GOT3 (cell line): Measurements from ENCODE around the gene DCAF7.

Experiments
- DNase-seq: peaks from one replicate; lab custom pipeline; 2025; ENCODE audit warnings: mixed read lengths; lab: John Stamatoyannopoulos, UW

The DCAF7 gene

DNA sequence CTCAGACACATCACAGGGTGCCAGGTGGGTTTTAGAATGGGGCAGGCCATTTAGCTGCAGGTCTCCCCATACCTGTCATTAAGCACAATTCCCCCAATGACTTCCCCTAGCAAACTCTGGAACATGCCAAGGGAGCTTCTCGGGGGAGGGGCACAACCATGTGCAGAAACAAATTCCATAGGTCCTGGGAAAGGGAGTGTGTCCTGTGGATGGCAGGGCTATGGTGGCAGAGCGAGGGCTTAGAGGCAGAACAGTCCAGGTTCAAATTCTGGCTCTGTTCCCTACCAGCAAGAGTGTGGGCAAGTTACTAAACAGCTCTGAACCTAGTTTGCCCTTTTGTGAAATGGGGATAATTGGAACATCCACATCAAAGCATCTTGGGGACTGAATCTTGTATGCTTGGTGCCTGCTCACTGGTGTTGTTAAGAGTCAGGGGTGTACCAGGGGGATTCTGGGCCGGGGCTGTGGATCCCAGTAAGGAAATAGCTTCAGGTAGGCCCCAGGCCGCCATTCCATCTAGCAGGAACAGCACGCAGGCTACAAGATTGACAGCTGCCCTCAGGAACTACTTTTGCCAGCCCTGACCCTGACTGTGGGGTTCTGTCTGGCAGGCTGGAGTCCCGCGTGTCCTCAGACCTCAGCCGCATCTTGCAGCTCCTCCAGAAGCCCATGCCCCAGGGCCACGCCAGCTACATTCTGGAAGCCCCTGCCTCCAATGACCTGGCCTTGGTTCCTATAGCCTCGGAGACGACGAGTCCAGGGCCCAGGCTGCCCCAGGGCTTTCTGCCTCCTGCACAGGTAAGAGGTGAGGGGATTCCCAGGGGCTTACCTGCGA, 5.6 kb upstream of the DCAF7 start:
- no peak for DNase-seq

DNA sequence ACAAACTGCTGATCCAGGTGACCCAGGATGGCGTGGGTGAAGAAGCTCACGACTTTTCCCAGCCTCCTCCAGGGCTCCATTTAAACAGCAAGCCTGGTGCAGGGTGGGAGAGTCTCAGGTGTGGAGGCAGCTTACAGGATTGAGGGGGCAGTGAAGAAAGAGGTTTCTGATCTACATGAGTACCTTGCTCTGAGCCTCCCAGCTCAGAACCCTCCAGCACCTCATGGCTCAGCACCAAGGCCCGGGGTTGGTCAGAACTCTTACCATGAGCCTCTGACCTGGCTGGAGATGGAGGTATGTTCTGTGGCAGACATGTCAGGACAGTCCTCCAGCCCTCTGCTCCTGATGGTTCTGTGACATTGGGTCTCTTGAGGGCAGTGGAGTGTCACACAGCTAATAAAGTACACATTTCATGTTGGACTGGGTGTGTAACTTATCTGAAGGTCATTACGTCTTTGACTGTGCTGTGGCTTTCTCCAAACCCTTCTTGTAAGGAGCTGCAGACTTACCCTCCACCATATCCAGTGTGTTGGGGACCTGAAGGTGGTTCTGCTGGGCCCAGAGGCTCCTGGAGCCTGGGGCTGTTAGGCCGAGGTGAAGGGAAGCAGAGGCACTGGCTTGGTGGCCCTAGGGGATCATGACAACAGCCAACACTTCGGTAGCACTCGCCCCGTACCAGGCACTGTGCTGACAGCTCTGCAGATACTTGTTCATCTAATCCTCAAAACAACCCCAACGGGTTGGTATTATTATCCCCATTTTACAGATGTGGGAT, 3.8 kb upstream of the DCAF7 start:
- DNase-seq, result no peak

DNA sequence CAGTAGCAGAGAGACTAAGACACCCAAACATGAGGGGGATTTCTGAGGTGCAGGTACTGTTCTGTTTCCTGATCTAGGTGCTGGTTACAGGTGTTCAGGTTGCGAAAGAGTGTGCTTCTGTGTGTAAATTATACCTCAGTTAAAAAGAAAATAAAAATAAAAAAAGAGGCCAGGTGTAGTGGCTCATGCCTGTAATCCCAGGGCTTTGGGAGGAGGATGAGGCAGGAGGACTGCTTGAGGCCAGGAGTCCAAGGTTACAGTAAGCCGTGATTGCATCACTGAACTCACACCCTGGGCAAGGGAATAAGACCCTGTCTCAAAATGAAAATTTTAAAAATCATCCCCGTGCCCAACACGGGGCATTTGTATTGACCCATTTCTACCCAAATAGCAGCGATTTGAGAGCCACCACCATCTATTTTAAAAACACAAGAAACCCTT, 3.2 kb upstream of the DCAF7 start:
- no peak for DNase-seq

DNA sequence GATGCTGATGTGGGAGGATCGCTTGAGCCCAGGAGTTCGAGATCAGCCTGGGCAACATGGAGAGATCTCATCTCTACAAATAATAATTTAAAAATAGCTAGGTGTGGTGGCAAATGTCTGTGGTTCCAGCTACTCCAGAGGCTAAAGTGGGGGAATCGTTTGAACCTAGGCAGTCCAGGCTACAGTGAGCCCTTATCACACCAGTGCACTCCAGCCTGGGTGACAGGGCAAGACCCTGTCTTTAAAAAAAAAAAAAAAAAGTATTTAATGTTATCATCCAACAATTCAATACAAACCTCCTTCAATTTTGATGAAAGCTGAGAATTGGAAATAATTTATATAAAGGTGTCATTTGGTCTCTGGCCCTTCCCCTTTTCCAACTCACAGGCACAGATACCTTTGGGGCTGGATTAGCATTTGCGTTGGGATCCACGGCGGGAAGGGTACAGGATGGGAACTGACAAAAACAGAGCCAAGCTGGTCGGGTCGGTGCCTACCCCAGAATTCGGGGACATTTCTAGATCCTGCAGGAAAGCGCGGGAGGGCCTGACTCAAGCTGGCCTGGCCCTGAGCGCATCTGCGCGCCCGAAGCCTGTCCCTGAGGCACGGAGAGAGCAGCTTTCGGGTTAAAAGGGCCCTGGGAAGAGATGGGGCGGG, 860 bp upstream of the DCAF7 start:
- no peak for DNase-seq

DNA sequence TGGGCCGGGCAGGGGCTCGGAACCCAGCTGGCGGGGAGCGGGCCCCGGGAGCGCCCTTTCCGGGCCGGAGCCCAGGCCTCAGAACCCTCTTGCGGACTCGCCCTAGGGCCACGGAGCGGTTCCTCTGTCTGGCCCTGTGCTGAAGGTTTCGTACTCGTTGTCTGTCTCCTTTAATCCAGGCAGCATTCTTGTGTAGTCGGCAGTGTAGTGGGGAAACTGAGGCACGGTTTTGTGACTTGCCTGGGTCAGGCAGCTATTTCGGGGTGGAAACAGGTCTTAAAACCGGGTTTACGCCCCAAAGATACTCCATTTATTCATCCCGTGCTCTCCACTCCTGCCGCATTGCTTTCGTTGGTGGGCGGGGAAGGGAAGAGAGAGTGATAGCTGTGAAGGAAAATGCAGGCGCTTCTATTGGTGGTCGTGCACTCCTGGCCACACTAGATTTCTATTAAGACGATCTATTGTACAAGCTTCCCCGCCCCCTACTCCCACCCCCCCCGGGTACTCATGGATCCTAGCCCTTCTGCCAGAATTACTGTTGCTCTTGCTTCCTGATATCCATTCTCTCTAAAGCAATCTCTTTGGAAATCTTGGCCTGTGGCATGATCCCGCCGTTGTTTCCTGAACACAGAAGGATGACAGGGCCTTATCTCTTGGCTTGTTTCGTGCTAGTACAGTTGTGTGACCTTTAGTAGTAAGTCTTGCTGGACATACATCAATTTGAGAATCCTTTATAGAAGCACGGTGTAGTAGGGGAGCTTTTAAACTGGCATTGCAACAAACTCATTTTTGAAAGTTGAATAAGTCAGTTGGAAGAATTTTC, 751 bp downstream of the DCAF7 start:
- DNase-seq, result no peak

DNA sequence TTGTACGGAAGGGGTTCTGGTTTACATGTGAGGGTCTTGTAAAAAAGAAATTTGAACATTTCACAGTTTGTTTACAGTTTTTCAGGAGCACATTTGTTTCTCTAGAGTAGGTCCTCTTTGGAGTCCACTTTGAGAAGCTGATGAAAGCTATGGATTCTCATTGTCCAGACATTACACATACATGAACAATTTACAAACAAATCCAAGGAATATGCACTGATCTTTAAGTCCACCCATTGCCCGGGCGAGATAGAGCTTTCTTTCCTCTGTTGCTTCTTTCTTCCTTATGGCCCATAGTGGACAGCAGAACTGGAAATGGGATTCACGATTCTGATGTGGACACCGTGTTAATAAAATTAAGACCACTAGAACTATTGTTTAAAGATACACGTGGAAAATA, 1.9 kb downstream of the DCAF7 start:
- no peak for DNase-seq

DNA sequence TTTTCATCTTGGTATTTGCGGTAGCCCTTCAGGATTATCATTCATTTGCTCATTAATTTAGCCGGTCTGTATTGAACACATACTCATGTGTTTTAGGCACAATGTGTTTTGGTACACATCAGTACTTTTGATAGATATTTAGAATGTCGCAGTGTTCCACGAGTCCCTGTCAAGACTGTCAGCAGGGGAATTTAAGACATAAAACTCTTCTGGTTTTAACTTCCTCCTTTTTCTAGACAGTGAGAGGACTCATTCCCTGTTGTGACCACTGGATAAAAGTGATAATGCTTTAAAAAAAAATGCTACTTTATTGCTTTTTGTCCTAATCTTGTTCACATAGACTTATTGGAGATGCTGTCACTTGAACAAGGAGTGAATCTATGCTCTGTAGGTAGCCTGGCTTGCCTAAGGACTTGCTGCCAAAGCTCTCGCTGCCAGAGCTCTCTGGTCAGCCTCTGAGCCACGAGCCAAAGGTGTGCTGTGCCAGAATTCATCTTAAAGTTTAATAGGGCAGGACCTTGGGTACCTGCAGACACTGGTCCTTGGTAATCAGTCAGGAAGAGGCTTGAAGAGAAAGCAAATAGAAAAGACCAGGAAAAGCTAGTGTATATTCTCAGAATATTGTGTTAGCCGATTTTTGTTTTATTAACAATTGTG, 5.4 kb downstream of the DCAF7 start:
- DNase-seq, result no peak

DNA sequence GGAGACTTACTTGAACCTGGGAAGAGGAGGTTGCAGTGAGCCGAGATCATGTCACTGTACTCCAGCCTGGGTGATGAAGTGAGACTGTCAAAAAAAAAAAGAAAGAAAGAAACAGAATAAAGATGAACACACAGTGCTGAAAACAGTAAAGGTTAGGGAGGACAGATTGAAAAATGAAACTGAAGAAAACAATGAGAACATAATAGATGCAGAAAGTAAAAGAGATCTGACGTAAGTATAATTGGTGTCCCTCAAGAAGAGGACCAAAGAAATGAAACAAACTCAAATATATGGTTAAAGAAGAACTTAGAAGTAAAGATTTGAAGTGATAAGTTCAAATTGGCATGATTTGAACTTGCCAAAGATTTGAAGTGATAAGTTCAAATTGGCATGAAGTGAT, 7.1 kb downstream of the DCAF7 start:
- no peak for DNase-seq

DNA sequence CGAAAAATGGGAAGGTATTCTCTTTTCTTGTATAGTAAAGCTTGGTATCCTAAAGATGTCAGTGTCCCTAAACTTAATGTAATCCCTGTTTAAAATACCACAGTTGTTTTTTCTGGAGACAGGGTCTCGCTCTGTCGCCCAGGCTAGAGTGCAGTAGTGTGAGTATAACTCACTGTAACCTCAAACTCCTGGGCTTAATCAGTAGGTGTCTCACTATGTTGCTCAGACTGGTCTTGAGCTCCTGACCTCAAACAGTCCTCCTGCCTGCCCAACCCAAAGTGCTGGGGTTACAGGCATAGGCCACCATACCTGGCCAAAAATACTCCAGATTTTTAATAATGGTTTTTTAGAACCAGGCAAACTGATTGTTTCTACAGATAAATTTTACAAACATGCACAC, 8.2 kb downstream of the DCAF7 start:
- DNase-seq, result no peak

DNA sequence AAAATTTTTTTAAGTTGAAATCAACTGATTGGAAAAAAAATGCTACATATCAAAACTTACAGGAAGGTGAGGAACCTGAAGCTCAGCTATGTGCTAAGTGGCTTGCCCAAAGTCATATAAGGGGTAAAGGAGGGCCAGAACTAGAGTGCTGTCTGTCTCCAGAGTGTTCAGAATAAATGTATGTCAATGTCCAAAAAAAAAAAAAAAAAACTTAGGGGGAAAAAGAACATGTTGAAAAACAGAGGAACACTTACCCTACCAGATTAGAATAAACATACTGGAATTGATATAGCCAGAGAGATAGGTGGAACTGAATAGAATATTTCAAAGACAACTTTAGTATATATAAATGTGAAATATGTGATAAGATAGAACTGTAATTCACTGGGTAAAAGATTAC, 11.5 kb downstream of the DCAF7 start:
- DNase-seq, result no peak

DNA sequence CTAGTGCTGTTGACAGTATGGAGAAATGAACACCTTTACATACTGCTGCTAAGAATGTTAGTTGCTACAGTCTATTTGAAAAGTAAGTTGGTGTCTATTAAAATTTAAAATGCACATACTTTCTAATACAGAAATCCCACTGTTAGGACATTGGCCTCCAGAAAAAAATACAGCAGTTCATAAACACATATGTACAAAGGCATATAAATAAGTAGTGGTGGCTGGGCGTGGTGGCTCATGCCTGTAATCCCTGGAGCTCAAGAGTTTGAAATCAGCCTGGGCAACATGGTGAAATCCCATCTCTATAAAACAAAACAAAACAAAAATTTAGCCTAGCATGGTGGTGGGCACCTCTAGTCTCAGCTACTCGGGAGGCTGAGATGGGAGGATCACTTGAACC, 13.1 kb downstream of the DCAF7 start:
- no peak for DNase-seq

DNA sequence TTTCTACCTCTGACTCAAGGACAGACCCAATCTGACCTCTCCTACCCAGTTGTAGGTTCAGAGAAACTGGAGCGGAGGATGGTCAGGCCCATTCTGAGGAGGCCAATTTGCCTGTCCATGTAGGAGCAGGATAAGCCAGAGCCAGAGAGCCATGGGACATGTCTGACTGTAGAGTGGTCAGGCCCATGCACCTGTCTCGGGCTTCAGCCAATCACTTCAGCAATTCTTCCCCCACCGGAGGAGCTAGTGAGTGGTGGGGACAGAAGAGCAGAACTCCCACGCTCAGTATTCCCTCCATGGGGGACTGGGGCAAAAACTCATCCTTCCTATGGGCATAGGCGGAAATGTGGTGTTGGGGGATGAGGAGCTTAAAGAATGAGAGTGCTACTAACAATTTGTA, 14.3 kb downstream of the DCAF7 start:
- DNase-seq, result no peak

DNA sequence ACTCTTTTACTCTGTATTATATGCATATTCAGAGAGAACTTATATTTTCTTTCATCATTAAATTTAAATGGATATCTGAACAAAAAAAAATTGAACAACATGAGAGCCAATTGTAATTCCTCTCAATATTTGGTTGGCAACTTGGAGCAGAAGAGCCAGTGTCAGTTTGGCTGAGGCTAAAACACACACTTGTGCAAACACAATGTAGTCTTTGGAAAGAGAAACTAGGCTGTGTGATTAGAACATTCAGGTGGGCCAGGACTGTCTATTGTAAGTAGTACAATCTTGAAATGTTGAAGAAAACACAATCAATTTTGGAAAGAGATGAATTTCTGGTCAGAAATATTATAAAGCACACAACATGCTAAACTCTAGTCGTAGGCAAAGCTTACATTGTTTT, 17.0 kb downstream of the DCAF7 start:
- DNase-seq, result no peak

DNA sequence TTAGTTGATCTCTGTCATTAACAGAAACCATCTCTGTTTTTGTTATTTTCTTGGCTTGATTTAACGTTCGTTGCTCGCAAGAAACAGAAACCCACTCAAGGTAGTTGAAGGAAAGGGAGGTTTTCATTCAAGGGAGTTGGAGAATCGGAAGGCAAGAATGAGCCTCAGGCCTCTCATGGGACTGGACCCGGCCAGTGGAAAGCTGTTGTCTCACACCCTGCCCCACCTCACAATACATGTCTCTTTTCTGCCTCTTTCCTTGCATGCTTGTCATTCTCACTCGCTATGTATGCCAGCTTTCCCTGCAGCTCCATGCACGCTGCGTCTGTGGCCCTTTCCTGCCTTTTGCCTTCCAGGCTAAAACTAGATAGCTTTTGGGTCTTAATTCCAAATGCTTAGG, 18.3 kb downstream of the DCAF7 start:
- no peak for DNase-seq

DNA sequence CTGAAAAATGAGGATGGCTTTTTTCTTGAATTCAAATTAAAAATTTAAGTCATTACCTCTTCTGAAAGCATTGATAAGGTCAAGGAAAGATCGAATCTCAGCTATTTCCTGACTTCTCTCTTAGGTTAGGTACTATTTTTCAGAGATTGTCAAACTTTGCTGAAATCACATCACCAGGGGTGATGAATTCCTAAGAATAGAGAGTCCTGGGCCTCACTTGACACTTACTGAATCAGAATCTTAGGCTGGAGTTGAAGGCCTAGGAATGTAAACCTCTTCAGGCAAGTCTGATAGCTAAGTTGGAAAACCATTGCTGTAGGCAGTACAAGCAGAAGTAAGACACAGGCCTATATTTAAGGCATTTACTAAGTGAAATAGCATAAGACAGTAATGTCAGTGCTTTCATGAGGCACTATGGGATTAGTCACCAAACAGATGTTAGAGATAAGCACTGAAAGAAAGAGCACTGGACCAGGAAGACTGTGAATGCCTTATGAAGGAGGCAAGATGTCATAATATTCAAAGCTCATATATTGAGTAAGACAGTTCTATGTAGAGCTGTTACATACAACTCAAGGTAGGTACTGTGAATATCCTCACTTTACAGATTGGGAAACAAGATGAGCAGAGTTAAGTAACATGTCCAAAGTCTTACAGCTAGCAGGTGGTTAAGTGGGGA, 21.5 kb downstream of the DCAF7 start:
- no peak for DNase-seq

DNA sequence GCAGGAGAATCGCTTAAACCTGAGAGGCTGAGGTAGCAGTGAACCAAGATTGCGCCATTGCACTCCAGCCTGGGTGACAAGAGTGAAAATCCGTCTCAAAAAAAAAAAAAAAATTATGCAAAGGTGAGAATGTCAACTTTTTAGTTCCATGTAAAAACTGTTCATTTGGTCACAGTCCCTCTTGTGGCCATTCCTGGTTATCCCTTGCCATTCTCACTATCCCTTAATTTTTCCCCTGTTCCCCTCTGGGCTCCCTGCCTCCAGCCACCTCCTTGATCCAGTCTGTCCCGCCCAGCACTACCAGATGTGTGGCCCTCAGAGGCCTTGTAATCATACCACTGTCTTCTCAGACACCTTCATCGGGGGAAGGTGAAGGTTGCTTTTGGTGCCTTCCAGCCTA, 23.4 kb downstream of the DCAF7 start:
- DNase-seq, result no peak

DNA sequence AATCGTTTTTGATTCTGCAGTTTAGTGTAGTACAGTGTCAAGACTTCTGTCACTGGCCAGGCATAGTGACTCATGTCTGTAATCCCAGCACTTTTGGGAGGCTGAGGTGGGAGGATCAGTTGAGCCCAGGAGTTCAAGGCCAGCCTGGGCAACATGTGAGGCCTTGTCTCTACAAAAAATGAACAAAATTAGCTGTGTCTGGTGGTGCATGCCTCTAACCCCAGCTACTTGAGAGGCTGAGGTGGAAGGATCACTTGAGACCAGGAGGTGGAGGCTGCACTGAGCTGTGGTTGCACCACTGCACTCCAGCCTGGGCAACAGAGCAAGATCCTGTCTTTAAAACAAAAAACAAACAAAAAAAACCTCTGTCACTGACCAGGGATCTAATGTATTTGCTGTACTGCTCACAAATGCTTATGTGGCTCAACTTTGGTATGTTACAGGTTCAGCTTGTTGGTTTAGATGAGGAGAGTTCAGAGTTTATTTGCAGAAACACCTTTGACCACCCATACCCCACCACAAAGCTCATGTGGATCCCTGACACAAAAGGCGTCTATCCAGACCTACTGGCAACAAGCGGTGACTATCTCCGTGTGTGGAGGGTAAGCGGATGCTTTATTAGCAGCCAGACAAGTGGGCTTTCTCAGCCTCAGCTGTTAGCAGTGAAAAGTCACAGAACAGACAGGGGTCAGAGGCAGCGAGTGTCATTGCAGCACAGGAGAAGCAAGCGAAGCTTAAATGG, 27.9 kb downstream of the DCAF7 start:
- DNase-seq, result no peak

DNA sequence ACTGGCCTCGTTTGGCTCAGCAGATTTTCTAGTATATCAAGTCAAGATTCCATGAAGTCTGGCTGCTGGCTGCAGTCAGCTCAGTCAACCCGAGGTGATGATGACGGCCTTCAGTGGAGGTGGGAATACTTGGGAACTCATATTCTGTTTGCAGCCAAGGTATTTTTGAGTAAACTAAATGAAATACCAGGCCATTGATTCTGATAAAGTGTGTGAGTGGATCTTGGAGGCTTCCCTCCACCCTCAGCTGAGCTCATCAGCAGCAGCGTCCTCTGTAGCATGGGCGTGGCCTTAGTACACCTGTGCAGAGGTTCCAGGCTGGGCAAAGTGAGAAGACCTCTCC, 28.5 kb downstream of the DCAF7 start:
- DNase-seq, result no peak

DNA sequence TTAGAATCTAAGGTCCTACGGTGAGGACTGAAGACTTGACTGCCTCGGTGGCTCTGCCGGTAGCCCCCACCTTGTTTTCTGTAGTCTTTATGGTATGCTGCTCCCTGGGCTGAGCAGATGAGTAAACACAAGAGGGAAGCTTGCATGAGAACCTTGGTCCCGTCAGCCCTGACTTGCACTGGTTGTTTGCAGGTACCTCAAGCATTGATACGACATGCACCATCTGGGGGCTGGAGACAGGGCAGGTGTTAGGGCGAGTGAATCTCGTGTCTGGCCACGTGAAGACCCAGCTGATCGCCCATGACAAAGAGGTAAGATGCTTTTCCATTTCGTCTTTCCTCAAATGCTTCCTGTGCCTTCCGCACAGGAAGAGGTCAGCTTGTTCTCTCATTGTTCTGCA, 29.4 kb downstream of the DCAF7 start:
- no peak for DNase-seq

DNA sequence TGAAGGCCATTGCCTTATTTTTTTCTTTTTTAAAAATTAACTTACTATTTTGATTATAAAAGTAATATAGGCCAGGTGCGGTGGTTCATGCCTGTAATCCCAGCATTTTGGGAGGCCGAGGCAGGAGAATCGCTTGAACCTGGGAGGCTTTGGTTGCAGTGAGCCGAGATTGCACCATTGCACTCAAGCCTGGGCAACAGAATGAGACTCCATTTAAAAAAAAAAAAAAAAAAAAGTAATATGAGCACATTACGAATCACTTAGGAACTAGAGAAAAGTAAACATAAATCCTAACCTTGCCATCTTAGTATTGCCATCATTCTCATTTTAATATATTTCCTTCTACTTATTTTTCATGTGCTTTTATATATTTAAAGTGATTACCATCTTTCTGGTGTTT, 37.5 kb downstream of the DCAF7 start:
- no peak for DNase-seq
